ENCODE data around the gene AP5S1.
"Not testable (repeated sequence)": the region's sequence is repeated elsewhere in the genome, so short reads cannot be mapped to it uniquely, and the experiment has no call there.

AP5S1 gene, protein sequence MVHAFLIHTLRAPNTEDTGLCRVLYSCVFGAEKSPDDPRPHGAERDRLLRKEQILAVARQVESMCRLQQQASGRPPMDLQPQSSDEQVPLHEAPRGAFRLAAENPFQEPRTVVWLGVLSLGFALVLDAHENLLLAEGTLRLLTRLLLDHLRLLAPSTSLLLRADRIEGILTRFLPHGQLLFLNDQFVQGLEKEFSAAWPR

DNA sequence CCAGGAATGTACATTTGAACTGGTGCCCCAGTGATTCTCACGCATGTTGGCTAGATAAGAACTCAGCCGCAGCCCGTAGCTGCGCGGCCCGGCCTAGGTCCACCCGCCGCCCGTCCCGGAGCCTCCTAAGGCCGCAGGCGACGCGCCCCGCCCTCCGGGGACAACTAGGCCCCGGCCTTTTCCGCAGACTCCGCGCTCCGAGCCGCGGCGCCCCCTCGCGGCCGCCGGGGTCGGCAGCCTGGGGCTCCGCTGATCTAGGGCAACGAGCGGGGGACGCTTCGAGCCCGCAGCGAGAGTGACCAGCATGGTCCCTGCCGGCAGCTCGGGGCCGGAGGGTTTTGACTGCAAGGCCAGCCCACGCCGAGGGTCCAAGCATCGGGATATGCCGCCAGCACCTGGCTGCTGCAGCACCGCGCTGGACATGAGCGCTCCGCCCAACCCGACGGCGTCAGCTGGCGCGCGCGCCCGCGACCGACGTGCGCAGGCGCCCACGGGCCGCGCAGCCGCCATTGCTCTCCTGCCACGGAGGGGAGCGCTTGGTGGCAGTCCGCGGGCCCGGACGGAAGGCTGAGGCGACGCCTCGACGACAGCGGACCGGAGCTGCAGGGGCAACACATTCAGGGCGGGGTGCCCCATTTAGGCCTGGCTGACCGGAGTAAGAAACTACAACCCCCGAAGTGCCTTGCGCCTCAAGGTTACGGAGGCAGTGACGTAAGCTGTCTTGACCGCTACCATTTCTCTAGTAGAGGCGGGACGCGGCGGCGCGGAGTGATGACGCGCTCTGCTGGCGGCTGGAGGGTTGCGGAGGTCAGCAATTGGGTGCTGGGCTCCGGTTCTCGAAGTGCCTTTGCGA, at the start of gene AP5S1:
Gene AP5S1, plus strand, starts transcription at position 500 of the 853 bp plus-strand sequence. CDS start 1,571 bp downstream, outside the sequence.
- DNase-seq = peak; percentile 80

DNA sequence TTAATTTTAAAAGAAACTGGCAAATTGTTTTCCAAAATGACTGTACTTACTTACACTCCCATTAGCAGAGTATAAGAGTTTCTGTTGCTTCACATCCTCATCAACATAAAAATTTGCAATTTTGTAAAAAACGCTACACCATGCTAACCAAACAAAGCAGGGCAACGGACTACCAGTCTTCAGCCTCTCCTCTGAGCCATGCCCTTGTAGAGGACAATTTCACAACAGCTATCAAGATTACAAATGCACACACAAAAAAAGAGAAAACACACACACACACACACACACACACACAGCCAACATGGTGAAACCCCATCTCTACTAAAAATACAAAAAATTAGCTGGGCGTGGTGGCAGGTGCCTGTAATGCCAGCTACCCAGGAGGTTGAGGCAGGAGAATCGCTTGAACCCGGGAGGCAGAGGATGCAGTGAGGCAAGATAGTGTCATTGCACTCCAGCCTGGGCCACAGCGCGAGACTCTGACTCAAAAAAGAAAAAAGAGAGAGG, 48.7 kb upstream of the AP5S1 start:
- DNase-seq = no peak

DNA sequence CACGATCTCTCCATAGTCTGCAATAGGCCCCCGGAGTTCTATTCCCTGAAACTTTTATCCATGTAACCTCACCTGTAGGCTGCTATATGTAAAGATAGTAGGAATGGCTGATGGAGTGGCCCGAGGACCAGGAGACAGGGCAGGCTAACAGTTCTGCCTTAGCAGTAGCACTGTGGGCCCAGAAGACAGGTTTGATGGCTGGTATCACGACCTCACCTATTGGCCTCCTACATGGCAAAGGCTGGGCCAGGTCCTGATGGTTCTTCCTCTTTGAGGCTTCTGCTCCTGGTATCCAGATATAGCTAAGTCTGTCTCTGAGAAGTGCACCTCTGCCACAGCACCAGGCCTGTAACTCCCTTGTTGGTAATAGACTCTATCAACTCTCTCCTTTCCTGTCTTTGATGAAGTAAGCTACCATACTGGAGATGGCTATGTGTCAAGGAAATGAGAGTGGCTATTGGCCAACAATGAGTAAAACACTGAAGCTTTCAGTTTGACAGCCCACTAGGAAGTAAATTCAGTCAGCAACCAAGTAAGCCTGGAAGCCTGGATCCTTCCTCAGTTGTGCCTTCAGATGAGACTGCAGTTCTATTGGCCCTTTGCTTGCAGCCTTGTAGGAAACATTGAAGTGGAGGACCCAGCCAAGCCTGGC, 44.8 kb upstream of the AP5S1 start:
- DNase-seq = no peak

DNA sequence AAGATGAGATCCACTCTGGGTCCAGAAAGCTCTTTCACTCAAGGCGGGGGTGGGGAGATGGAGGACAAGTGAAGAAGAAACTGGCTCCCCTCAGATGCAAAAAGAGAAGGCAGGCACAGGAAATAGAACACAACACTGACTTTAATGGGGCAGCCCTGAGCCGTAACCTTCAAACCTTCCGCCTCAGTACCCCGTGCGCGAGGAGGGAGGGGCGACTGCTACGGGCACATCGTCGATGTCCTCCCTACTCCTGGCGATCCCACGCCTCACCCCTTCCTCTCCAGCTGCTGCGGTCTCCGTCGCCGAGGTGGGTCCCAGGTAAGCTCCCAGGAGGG, 43.0 kb upstream of the AP5S1 start:
- DNase-seq = no peak

DNA sequence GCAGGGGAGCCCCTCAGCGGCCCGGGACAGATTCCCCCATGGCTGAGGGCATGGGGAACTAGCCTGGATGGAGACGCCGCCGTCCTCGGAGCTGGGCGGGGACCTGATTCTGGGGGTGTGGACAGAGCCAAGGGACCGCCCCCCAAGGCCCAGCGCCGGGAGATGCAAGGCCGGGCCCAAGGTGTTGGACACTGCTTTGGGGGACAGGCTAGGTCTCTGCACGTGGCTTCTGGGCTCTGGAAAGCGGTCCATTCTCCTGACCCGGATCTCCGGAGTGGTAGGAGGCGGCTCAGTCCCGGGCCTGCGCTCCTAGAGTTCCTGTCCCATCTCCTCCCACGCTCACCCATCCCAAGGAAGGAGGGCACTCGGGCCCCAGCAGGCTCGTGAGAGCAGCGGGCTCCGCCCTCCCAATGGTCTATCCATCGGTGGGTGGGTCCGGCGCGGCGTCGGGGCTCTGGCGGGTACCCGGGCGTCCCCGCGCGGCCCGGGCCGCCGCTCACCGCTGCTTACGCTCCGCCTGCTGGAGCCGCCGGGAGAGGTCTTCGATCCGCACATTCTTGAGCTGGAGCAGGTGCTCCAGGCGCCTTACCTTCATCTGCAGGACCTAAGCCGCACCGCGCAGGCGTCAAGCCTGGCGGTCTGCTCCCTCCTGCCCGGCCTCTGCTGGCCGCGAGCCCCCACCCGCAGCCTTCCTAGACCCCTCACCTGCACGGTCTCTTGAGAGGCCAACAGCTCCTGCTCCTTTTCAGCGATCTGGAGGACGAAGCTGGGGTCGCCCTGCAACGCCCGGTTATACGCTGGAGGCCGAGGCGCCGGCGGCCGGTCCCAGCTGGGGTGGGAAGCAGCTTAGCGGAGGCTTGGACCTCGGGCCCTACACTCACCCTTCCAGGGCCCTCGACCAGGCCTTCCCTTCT, 42.4 kb upstream of the AP5S1 start:
- DNase-seq = no peak

DNA sequence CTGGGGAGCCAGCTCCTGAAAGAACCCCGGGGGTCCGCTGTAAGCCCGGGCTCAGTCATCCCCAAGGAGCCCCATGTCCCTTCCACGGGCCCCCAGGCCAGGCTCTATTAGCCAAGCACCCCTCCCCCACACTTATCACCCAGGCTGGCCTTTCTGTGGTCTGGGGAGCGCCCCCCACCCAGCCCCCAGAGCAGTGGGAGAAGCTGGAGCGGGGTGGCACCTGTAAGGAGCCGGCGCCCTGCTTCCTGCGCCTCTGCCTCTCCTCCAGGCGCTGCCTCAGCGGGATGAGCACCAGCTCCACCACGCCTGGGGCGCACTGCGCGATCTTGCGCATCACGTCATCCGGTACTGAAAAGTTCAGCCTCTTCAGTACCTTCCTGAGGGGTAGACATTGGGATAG, 41.4 kb upstream of the AP5S1 start:
- DNase-seq = no peak

DNA sequence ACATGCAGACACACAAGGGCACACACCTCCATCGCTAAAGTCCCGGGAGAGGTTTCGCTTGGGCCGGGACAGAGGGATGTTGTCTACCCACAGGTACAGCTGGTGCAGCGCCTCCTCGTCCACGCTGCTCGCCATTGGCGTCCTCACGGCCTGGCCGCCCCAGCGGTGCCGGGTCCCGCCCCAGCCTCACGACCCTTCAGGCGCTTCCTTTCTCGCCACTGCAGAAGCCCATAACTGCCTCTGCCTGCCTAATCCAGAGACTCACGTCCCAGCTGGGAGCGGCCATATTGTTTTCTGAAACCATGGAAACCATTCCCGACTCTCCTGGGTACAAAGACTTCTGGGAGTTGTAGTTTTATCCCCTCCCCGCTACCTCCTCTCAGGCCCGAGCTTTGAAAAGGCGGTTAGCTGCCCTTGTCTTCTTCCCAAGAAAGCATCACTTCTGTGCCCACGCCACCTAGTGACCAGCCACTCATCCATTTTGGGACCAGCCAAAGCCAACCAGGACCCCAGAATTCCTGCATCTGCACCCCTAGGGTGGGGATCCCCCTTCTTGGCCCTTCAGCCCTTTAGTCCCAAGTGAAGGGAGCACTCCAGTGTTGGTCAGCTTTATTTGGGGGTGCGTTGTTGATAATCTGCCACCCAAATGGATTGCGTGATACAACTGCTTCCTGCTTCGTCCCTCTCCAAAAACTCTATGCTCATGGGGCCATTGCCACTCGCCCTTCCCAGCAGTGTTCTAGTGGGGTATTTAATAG, 39.0 kb upstream of the AP5S1 start, which contains the start of gene SPEF1:
Gene SPEF1, minus strand, starts transcription at position 296 of the 758 bp plus-strand sequence. Its CDS starts 161 bp downstream, at position 135.
- DNase-seq = no peak

DNA sequence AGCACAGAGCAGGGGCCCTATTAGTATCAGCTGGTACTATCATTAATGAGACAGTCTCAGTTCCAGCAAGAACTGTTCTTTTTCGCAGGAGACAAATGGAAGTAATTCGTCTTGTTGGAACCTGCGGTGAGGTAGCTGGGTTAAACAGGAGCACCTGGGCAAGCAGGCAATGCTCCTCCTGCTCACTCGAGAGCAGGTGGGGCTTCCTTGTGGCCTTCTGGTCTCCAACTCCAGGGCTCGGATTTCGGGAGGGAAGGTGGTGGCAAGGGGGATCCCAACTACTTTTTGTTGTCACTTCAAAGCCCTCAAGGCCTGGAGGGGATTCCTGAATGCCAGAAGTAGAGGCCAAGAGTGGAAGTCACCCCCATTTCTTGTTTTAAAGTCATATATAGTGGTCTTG, 37.8 kb upstream of the AP5S1 start:
- no peak for DNase-seq

DNA sequence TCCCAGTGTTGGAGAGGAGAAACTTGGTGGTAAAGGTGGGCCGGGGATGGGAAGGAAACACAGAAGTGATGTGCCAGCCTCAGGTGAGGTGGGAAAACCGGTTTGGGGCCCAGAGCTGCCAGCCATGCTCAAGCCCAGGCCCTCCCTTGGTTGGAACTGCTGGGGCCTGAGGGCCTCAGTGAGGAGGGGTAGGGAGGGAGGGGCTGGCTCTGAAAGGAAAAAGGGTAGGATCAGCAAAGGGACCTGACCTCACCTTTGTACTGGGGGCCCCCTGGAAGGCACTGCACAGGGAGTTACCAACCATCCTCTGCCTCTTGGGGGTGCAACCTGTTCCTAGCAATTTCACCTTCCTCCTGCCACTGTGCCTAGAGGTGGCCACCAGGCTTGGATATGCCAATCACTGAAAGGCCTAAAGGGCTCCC, 37.3 kb upstream of the AP5S1 start:
- DNase-seq = no peak

DNA sequence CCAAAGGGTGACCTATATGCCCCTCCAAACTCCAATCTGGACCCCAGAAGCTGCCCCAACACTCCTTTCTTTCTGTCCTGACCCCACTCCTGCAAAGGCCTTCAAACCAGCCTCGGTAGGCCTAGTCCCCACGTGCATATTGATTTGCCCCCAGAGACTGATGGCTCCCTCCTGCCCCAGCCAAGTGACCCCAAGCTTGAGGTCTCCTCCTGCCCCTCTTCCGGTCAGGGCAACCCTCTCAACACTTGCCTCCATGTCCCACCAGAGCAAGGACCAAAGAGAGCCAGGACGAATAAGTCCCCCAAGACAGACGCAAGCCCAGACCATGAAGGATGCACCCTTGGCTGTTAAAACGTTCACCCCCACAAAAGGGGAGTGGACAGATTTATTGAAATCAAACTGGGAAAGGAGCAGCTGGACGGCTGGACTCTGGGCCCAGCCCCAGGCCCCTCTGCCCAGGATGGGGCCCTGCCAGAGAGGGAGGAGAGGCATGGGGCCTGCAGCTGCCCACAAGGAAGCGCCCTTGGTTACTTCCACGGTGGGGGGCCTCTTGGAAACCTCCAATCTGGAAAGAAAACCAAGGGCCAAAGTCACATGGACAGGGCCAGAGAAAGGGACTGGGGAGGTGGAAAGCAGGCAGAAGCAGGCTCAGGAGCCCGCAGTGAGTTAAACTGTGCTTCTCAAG, 36.7 kb upstream of the AP5S1 start:
- no peak for DNase-seq

DNA sequence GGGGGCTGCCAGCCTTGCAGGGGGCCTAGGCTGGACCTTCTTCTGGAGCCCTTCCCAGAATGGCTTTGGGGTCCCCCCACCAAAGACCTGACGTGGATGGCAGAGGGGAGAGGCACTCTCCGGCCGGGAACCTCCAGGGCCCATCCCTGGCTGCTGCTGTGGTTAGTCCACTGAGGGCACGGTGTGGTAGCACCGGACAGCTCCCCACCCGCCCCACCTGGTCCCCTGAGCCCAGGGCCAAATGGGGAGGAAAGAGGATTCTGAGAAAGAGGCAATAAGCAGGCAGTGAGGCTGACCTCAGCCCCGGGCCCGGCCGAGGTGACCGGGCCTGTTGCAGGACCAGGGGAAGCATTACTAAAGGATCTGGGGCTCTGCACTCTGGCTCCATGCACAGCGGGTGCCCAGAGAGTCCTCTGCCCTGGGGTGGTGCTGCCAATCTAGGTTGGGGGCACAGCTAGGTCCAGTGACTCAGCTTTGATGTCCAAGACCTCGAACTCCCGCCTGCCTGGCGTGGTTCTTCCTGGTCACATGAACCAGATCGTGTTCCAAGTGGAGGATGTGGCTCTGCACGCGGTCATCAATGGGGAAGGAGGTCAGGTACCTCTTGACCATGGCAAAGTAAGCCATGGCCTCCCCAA, 36.0 kb upstream of the AP5S1 start:
- DNase-seq = no peak

DNA sequence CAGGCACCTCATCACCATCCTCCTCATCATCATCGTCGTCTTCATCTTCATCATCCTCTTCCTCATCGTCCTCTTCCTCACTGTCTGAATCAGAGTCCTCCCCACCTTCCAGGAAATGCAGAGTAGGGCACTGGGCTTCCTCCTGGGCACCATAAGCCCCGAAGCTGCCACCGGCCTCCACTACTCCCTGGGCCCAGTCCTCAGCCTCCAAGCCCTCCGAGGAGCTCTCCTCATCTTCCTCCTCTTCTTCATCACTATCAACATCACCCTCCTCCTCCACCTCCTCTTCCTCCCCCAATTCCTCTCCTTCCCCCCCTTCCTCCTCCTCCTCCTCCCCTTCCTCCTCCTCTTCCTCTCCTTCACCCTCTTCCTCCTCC, 35.5 kb upstream of the AP5S1 start:
- DNase-seq = no peak

DNA sequence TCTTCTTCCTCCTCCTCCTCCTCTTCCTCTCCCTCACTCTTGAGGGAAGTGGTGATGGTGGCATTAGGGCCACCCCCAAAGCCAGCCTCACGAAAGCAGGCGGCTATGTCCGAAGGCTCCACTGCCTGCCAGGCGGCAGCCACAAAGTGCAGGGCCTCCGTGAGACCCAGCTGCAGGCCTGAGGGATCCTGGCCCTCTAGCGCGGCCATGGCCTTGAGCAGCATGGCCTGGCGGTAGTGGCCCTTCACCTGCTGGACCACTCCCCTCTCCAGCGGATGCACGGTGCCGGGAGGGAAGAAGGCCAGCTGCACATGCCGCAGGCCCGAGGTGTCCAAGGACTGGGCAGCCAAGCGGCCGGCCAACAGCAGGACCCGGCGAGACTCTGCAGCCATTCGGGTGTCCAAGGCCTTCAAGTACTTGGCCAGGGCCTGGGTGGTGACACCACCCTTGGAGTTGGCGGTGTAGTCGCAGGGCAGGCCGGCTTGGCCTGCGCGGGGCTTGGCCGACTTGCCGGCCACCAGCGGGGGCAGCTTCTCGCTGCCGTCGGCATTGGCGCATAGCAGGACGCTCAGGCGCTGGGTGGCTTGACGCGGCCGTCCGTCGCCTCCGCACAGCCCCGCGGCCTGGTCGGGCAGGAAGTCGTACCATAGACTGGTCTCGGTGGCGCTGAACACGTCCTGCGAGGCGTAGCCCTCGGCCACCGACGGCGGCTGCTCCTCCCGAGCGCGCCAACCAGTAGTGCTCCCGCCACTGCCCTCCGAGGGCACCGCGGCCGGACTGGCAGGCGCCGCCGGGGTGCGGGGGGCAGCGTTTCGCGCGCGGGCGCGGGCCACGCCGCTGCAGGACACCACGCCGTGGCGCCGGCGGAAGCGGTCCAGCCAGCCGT, 34.9 kb upstream of the AP5S1 start:
- DNase-seq = no peak

DNA sequence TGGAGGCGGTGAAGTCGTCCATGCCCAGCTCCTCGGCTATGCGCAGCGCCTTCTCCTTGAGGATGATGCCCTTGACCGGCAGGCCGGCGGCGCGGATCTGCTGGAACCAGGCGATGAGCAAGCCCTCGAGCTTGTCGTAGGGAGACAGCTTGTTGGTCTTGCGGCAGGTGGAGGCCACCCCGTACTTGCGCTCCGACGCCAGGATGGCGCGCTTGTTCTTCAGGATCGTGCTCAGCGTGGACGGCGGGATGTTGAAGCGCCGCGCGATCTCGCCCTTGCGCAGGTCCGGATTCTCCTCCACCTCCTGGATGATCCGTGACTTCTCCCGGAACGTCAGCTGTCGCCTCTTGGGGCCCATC, 34.2 kb upstream of the AP5S1 start:
- DNase-seq = no peak

DNA sequence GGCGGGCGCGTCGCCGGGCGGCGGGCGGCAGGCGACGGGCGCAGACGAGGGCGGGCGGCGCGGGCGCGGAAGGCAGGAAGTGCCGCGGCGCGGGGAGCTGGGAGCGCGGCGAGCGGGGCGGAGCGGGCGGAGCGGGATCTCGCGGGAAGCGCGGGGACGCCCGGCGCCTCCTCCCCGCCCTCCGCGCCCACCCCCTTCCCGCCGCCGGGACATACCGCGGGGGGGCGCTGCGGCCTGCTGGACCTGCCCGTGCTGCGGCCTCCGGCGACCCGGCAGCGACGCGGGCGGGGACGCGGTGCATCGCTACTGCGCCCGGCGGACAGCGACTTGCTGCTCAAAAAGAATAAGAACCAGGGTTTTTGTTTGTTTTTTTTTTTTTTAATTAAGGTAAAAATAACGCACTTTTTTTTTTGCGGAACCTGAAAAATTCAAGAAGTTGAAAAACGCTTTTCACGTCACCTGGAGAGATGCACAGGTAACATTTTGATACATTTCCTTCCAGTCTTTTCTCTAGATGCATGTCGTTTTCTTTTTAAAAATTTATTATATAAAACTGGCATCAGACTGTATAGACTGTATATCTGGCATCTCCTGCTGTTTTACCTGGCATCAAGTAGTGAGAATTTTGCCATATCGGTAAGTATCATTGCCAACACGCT, 33.6 kb upstream of the AP5S1 start, which contains the start of gene CENPB:
Gene CENPB, minus strand, starts transcription at position 76 of the 659 bp plus-strand sequence. CDS start 257 bp downstream, outside the sequence.
- no peak for DNase-seq

DNA sequence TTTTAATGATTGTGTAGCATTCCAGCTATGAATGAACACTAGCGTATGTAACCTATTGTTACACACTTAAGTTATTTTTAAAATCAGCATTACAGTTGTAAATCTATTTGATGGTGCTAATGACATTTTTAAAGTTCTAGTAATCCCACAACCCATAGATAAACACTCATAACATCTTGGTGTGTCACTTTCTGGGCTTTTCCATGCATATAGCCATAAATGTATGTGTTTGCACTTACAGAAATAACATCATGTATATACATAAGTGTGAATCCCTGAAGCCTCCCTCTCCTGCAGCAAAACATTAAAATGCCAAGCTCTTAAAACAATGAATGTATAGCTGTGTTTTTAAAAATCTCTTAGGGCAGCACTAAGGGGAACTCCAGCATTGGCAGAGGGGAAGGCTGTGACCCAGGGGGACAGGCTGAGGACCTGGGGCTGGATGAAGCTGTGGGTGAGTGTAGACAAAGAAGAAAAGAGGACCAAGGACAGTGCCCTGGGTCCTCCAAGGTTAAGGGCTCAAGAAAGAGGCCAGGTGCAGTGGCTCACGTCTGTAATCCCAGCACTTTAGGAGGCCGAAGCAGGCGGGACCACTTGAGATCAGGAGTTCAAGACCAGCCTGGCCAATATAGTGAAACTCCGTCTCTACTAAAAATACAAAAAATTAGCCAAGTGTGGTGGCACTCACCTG, 32.9 kb upstream of the AP5S1 start:
- DNase-seq = no peak

DNA sequence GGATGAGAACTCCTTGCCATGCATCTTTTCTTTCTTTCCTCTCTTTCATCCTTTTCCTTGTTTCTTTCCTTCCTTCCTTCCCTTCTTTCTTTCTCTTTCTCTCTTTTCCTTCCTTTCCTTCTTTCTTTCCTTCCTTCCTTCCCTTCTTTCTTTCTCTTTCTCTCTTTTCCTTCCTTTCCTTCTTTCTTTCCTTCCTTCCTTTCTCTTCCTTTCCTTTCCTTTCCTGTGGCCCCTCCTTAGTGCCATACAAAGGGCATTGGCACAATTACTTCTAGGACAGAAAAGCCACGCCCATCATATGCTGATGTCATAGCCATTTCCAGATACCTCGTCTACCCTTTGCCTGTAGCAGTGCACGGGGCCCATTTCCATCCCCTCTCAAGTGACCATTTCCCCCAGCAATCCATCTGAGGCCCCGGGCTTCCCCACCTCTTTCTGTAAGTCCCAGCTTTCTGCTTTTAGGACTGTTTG, 31.6 kb upstream of the AP5S1 start:
- DNase-seq = no peak

DNA sequence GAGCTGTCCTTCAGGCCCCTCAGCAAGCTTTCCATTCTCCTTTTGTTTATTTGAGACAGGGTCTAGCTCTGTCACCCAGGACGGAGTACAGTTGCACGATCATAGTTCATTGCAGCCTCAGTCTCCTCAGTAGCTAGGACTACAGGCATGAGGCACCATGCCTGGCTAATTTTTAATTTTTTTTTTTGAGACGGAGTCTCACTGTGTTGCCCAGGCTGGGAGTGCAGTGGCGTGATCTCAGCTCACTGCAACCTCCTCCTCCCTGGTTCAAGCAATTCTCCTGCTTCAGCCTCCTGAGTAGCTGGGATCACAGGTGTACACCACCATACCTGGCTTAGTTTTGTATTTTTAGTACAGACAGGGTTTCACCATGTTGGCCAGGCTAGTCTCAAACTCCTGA, 31.1 kb upstream of the AP5S1 start:
- not testable (repeated sequence) for DNase-seq

Data from NCI-H1436 treated with DMSO at 0.1 percent for 48 hours (cell line).